MG63 (cell line): ENCODE results near the gene CCDC142. TPM values are rescaled to one million over a fixed set of nuclear protein-coding genes. Genes with fewer than 3 reads are reported as not detected.
A peak's percentile ranks its signal among the peaks of the same experiment; 100 is the strongest.

Experiments
- DNase-seq: peaks from one replicate; pipeline ENCODE4 v3.0.0-alpha.2; 2020
- H3K27me3 ChIP-seq: fragments of 250-450 bp; sonication (Bioruptor Pico); 2 replicates; pipeline ENCODE4 v1.5.1; 2020; ENCODE audit warnings: mild to moderate bottlenecking, moderate library complexity
- H3K36me3 ChIP-seq: fragments of 250-450 bp; sonication (Bioruptor Pico); 2 replicates; pipeline ENCODE4 v1.5.1; 2020; ENCODE audit warnings: mild to moderate bottlenecking, moderate library complexity
- H3K4me3 ChIP-seq: fragments of 250-450 bp; sonication (Bioruptor Pico); 2 replicates; pipeline ENCODE4 v1.5.1; 2020; ENCODE audit warnings: mild to moderate bottlenecking, moderate library complexity
- H3K9me3 ChIP-seq: fragments of 250-450 bp; sonication (Bioruptor Pico); 2 replicates; pipeline ENCODE4 v1.5.1; 2020; ENCODE audit warnings: mild to moderate bottlenecking, moderate library complexity
- total RNA-seq: library from RNA; depleted of rRNA; stranded (reverse); fragments of >200 nt; shearing (Covaris generic); gene quantifications from 2 replicates; pipeline ENCODE4 v1.2.3, GENCODE V29; 2014; ENCODE audit warnings: low replicate concordance

CCDC142 gene
- total RNA-seq, 1 experiment from 2014 or later: 6.8 TPM

DNA sequence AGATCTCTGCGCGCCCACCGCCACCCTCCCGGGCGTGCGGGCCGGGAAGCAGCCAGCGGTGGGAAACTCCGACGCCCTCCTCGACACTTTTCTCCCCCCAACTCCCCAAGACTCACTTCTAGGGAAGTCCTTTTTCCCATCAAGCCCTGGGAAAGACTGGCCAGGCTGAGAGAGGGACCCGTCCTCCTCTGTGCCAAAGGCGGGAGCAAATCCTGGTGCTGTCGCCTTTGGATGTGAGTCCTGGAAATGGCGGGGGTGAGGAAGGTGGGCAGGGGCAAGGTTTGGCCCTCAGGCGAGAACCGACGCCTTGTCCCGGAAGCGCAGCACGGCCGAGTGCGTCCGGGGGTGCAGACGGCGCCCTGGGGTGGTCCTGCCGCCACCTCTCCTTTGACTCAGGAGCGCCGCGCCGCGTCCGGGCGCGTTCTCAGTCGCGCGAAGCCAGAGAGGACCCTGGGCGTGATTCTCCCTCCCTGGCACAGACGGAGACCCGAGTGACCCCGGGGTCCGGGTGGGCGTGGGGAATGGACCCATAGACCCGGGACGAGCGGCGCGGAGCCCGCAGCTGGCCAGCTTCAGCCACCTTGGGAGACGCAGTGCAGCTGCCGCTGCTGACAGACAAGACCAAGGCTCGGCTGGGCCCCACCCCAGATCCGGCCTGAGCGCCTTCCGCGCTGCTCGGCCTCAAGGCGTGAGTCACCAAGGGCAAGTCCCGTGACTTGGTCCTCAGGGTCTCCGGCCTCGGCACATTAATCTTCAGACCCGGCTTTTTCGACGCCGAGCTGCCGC is 20.1 kb upstream of the CCDC142 start:
- no peaks in the 10 kb centered on the region for H3K9me3 ChIP-seq
- H3K4me3 ChIP-seq: peak overlapping the region; percentile 53
- DNase-seq: peak; percentile 89
- no peaks in the 10 kb centered on the region for H3K27me3 ChIP-seq
- H3K36me3 ChIP-seq: peaks cover 28% of the 10 kb centered on the region

DNA sequence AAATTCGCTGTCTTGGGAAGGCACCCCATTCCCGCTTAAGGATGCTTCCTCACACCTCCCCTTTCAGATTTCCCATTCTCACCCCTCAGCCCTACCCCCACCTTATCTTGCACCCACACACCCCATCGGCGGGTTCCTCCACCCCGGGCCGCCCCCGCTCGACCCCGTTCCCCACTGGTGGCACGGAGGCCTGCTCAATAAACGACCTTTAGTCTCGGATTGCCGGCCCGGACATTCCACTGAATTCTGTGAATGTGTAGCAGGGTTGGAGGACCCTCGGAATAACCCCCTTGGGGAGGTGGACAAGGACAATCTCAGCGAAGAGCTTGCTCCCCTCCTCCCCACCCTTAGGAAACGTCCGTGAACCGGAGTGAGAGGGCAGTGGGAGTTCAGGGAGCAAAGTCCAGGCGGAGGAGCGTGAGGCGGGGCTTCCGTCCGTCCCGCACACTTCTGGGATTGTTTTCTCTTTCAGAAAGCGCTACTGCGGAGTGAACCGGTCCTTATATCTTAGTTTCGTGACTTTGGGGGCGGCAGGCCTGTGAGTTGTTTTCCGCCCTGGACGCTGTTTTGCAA is 19.4 kb upstream of the CCDC142 start:
- Histone ChIP-seq H3K36me3 (peaks cover 25% of the 10 kb centered on the region), H3K9me3 (no peaks in the 10 kb centered on the region), H3K27me3 (no peaks in the 10 kb centered on the region), H3K4me3 (peak overlapping the region; percentile 53)
- peak; percentile 20 for DNase-seq

DNA sequence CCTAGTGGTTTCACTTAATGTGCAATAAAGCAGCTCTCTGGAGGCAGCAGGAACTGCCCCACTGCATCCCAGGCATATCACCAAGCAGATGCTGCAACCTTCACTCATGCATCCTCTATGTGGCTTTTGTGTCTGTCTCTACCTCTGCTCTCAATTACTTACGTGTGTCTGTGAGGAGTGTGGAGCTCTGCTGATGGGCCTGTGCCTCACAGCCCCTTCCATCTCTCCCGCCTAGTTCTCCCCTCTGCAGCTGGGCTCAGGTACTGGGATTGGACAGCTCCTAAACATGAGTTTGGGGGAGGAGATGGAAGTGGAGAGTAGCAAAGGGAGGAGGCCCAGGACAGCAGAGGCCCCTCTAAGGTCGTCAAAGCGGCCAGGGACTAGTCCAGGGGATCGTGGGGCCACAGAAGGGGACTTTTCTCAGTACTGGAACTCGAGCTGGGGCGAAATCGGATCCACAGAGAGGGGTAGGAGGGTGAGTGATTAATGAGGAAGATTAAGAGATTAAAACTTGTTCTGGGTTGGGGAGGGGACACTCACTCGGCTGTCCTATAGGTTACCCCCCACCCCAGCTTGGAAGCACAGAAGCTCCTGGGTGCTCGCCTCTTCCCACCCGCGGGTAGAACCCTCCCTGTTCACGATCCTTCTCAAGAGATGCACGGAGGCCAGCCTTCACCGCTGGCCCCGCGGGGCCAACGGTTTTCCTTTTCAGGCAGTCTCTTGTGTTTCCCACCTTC is 18.7 kb upstream of the CCDC142 start:
- DNase-seq: no peak
- Histone ChIP-seq H3K9me3 (no peaks in the 10 kb centered on the region), H3K4me3 (no peak overlapping the region), H3K36me3 (peaks cover 22% of the 10 kb centered on the region), H3K27me3 (no peaks in the 10 kb centered on the region)

DNA sequence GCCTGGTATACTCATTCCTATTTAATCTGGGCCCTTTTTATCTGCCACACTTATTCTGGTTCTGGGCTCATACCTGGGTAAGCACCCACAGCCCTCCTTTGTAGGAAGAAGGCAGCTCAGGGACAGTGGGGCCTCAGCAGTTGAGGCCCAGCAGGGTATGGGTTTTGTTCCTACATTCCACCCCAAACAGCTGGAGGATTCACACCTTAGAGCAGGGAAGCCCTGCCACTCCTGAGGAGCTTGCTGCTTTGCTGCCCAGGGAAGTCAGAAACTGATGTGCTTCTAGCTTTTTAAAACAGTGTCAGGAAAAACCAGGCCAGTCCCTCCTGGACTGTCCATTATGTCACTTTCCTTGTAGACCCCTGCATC is 17.8 kb upstream of the CCDC142 start:
- H3K36me3 ChIP-seq: peaks cover 13% of the 10 kb centered on the region
- no peak for DNase-seq
- H3K9me3 ChIP-seq: no peaks in the 10 kb centered on the region

DNA sequence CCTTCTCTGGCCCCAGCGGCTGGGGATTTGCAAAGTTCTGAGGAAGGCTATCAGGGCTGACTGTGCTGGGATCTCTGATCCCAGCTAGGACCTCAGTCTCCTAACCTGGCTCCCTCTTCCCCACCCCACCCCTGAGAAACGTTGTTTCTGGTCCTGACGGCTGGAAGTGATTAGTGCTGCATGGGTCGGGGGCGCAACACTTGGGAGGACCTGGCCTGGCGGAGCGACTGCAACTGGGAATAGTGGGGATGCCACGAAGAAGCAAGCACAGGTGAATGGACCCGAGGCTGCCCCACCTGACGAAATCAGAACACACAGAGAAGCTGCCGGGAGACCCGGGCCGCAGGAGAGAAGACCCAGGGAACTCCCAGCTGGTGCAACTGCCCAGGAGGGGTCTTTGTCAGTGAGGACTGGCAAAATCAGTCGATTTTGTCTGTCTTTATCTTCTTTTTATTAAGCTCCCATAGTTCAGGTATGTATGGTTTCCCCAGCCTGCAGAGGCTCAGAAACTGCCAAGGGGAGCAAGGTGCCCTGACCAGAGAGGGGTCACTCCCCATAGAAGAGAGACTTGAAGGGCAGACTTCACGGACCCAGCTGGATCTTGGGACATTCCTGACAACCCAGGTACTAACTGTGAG is 17.3 kb upstream of the CCDC142 start:
- Histone ChIP-seq H3K4me3 (no peak overlapping the region), H3K9me3 (no peaks in the 10 kb centered on the region), H3K27me3 (no peaks in the 10 kb centered on the region), H3K36me3 (peaks cover 8% of the 10 kb centered on the region)
- DNase-seq: no peak

More for the DNA sequence above, 17.8 kb upstream of the CCDC142 start:
- Histone ChIP-seq H3K4me3 (no peak overlapping the region), H3K27me3 (no peaks in the 10 kb centered on the region)

DNA sequence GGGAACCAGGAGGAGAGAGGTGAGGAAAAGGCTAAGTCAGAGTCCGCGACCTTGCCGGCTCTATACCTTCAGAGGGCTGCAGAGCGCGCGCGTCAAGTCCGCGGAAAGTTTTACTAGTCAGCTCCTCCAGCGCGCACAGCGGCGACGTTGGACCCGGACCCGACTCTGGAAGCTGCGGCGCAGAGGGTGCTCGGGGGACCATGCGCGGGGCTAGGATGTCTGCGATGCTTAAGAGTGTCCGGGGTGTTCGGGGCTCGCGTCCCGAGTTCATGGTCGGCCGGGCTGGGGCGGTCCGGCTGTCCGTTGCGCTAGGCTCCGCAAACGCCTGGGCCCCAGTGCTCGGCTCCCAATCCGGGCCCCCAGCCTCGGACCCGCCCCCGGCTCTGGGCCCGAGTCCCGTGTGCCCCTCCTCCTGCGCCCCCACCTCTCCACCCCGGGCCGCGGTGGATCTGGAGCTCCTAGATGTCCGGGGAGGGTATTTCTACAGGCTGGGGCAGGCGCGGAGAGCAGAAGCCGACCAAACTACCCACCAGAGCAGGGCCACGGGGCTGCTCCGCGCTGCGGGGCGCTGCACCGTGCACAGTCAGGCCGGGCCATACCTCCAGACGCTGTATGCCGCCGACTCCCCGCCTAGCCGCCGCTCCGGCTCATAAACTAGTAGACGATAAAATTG is 16.6 kb upstream of the CCDC142 start, which contains the start of gene LBX2:
TSS of gene LBX2 (minus strand) at position 337 of the 673 bp plus-strand sequence. CDS start at position 271, 66 bp downstream.
- Histone ChIP-seq H3K4me3 (no peak within 1 kb of the TSS), H3K27me3 (no peaks in the 10 kb centered on the region), H3K9me3 (no peaks in the 10 kb centered on the region), H3K36me3 (peaks cover 3% of the 10 kb centered on the region)
- no peak for DNase-seq

DNA sequence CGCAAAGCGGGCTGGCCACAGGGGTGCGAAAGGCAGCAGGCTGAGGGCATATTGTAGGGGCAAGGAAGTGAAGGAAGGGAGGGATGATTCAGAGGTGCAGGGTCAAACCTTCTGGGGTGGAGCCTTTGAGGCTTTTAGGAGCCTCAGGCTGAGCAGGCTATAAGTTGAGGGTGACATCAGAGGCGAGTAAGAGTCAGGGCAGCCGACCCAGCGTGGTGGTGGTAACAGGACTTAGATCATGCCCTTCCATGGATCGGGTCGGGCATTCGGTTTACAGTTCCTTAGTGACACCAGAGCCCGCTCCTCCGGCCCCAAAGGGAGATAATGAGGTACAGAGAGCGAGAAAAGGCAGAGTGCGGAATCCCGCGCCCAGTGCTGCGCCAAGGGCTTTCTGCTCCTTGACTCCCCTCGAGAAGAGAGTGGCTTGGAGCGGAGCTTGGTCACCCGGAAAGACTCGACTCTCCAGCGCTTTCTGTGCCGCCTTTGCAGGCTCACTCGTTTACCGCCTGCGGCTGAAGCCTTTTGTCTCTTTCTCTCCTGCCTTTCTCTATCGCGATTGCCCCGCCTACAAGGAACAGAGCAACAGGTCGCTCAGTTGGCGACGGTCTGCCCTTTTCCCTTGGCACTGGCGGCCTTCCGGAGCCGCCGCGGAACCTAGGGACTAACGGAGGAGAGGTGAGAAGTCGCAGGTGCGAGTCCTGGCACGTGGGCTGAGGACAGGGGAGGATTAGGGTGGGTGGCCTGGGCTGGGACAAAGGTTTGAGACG is 15.9 kb upstream of the CCDC142 start:
- Histone ChIP-seq H3K36me3 (no peaks in the 10 kb centered on the region; the same call in 1 of the 2 replicates), H3K27me3 (no peaks in the 10 kb centered on the region), H3K9me3 (no peaks in the 10 kb centered on the region), H3K4me3 (no peak overlapping the region)
- peak; percentile 64 for DNase-seq

DNA sequence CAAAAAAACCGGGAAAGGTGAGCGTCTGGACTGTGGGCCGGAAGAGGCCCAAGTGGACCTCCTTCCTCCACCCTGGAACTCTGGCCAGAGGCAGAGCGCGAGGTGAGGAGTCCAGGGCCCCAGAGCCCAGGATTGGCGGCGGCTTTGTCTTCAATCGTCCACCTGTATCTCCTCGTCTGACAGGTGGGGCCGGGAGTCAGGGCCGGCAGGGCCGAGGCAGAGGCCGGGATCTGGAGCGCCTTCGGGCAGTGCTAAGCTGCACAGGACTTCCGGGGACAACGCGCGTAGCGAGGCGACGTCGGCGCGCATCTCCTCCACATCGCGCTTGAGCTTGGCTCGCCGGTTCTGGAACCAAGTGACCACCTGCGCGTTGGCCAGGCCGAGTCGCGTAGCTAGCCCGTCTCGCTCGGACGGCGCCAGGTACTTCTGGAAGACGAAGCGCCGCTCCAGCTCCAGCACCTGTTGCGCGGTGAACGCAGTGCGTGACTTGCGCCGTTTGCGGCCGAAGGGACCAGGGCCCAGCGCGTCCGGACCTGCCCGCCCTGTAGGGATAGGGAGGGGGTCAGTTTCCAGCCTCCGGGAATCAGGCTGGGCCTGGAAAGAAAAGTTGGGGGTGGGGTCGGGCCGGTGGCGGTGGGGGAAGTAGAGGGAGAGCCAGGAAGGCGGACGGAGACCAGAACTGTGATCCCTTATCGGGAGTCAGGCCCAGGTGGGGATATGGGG is 15.1 kb upstream of the CCDC142 start:
- H3K4me3 ChIP-seq: no peak overlapping the region
- DNase-seq: no peak
- no peaks in the 10 kb centered on the region for H3K27me3 ChIP-seq
- peaks cover 3% of the 10 kb centered on the region for H3K36me3 ChIP-seq
- no peaks in the 10 kb centered on the region for H3K9me3 ChIP-seq

DNA sequence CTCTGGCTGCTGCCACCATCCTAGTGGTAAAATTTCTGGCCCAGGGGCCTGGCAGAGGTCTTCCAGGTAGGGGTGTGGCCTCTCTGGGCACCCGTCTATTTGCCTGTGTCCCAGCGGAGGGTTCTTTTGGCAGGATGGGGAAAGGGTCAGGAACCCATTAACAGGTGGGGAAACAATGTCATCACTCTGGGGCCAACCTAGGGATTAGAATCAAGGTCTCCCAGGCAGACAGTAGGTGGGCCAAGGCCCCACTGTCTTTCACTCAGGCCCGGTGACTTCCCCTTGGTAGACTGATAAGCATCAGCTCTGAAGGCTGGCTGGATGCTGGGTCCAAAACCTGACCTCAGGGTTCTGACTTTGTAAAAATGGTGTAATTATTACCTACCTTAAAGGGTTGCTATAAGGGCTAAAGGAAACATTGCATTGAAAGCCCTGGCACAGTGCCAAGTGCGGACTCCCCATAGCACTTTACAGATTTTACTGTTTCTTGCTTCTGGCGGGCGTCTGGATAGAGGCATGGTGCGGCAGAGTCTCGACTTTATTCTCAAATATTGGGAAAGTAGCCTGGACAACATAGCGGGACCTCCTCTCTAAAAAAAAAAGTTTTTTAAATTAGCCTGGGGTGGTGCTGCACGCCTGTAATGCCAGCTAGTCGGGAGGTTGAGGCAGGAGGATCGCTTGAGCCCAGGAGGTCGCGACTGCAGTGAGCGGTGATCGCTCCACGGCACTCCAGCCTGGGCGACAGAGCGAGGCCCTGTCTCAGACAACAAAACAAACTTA is 14.4 kb upstream of the CCDC142 start:
- Histone ChIP-seq H3K36me3 (peaks cover 7% of the 10 kb centered on the region), H3K9me3 (no peaks in the 10 kb centered on the region), H3K27me3 (no peaks in the 10 kb centered on the region), H3K4me3 (no peak overlapping the region)
- DNase-seq: no peak

DNA sequence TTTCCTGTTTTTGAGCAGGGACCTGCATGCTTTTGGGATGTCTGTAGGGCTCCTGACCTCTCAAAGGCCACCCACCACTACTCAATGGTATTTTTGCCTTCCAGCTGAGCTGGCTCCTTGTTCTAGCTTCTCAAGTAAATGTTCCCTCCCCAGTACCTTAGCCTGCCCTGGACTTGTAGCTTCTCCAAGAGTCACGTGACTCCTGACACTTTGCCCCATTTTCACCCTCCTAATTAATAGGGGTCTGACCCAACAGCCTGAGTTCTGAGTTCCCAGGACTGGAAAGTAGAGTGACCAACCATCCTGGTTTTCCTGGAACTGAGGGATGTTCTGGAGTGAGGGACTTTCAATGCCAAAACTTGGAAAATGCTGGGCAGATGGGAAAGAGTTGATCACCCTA is 12.6 kb upstream of the CCDC142 start:
- DNase-seq: no peak
- Histone ChIP-seq H3K36me3 (peaks cover 16% of the 10 kb centered on the region), H3K27me3 (no peaks in the 10 kb centered on the region), H3K9me3 (no peaks in the 10 kb centered on the region), H3K4me3 (no peak overlapping the region)

DNA sequence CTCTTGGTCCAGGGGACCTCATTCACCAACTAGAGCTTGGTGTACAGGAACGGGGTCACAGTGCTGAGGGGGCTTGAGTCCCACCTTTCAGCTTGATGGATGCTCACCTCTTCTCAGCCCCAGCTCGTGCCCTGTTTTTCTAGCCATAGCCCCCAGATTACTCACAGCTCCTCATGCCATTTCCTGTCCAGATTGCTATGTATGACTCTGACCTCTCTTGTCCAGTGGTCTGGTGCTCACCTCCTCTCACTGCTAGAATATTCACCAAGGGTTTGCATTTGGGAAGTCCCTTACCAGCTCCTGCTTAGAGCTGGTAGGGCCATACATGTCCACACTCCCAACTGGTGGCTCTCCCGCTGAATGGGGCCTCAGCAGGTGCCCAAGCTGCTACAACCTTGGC is 10.7 kb upstream of the CCDC142 start:
- Histone ChIP-seq H3K4me3 (no peak overlapping the region), H3K27me3 (no peaks in the 10 kb centered on the region), H3K36me3 (peaks cover 16% of the 10 kb centered on the region), H3K9me3 (no peaks in the 10 kb centered on the region)
- DNase-seq: no peak

DNA sequence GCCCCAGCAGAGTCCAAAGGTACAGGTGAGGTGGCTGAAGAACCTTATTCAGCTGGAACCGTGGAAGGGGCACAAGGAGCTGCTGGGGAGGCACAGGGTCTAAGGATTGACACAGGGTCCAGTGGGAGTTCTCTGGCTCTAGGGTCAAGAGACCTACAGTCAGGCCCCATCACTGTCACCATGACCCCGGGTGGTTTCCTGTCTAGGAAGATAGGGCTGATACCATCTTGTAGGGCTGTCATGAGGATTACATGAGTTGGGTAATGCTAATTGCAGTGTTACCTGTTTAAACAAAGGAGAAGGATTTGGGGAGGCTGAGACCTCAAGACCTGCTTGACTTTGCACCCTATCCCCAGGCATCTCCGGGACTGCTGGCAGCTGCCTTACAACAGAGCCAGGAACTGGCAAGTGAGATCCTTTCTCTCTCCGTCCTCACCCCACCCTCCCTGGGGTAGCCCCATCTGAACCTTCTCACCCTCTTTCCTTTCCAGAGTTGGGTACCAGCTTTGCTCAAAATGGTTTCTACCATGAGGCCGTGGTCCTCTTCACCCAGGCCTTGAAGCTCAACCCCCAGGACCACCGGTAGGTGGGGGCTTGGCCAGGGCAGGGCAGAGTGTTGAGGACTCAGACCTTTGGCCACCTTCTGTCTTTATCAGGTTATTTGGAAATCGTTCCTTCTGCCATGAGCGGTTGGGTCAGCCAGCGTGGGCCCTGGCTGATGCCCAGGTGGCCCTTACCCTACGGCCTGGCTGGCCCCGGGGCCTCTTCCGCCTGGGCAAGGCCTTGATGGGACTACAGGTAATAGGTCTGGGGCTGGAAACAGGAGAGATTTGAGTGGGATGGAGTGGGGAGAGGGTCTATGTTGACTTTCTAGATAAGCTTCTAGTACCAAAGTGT is 9.1 kb upstream of the CCDC142 start:
- Histone ChIP-seq H3K36me3 (peaks cover 16% of the 10 kb centered on the region), H3K27me3 (no peaks in the 10 kb centered on the region), H3K4me3 (no peak overlapping the region), H3K9me3 (no peaks in the 10 kb centered on the region)
- DNase-seq: no peak

DNA sequence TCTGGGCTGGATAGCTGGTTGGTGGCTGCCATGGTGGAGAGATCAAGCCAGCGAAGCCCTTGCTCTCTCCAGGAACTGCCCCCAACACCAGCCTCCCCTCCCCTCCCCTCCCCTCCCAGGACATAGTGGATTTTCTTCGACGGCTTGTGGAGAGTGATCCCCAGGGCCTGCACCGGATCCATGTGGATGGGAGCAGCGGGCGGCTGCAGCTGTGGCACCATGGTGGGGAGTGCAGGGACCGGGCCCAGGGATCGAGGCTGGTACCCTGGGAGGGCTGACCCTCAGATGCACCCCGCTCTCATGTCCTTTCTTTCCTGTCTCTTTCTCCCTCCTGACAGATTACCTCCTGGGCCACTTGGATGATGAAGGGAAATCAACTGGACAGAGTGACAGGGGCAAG is 7.1 kb upstream of the CCDC142 start:
- Histone ChIP-seq H3K36me3 (peaks cover 16% of the 10 kb centered on the region), H3K9me3 (no peaks in the 10 kb centered on the region), H3K27me3 (no peaks in the 10 kb centered on the region), H3K4me3 (no peak overlapping the region)
- DNase-seq: no peak
